Mammary epithelial cell (primary cell): ENCODE results near the gene TUBGCP2.

Source experiments
- EZH2 ChIP-seq: IDR thresholded peaks from 2 replicates; pipeline ENCODE4 v1.6.1; 2012; ENCODE audit warnings: low read length, inconsistent platforms, borderline replicate concordance
- TF ChIP-seq, protein P1 (sequence below), 2 donors: IDR thresholded peaks in 1 of 2; conservative IDR thresholded peaks in 1 of 2; 2 replicates each; pipeline ENCODE4 v1.5.1; 2011 to 2012; ENCODE audit warnings: inconsistent platforms in 2 of 2, low read length in 2 of 2, mild to moderate bottlenecking in 2 of 2, control low read depth in 1 of 2, low read depth in 1 of 2; ENCODE audit not compliant: insufficient read depth in 1 of 2; ENCODE audit errors: extremely low read depth in 1 of 2

DNA sequence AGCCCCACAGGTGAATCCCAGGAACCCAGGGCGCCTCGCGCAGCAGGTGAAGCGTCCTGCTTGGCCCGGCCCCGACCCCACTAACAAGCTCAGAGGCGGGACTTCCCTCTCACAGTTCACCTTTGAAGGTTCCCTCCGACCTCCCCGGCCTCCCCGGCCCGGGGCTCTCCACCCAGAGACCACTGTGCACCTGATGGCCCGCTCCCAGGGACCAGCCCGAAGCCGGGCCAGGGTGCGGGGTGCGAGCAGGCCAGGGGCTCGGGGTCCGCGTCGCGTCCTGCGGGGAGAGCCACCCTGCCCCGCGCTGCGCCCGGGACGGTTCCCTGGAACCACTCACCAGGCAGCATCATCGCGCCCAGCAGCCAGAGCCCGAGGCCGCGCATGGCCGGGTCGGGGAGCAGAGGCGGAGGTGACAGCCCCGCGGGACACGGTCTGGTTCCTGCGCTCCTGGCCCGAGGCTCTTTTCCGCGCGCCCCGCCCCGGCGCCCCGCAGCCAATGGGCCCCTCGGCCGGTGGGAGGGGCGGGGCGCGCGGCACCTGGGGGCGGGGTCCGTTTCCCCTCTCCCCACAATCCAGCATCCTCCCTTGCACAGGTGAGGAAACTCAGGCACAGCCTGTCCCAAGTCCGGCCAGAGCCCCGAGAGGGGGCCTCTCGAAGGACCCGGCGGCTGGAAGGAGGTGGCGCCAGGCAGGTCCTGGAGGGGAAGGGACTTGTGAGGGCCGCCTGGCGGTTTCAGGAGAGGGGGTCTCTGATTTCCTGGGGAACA, 32.1 kb downstream of the TUBGCP2 start, which contains the start of gene ADAM8:
- TF ChIP-seq, protein P1, sequence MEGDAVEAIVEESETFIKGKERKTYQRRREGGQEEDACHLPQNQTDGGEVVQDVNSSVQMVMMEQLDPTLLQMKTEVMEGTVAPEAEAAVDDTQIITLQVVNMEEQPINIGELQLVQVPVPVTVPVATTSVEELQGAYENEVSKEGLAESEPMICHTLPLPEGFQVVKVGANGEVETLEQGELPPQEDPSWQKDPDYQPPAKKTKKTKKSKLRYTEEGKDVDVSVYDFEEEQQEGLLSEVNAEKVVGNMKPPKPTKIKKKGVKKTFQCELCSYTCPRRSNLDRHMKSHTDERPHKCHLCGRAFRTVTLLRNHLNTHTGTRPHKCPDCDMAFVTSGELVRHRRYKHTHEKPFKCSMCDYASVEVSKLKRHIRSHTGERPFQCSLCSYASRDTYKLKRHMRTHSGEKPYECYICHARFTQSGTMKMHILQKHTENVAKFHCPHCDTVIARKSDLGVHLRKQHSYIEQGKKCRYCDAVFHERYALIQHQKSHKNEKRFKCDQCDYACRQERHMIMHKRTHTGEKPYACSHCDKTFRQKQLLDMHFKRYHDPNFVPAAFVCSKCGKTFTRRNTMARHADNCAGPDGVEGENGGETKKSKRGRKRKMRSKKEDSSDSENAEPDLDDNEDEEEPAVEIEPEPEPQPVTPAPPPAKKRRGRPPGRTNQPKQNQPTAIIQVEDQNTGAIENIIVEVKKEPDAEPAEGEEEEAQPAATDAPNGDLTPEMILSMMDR (conservative IDR thresholded peaks at IDR 0.05 in 1 of 2, IDR thresholded peaks at IDR 0.05 in 1 of 2; ENCODE audit: extremely low read depth in 1 of 2, insufficient read depth in 1 of 2, low read depth in 1 of 2, low read length in 2 of 2), result no peak
- TF ChIP-seq EZH2, result no peak
